Measurements from ENCODE around the gene ANKRD29. TPM values are rescaled to one million over a fixed set of nuclear protein-coding genes. Genes with fewer than 3 reads are reported as not detected.

The ANKRD29 gene
- total RNA-seq, 2 donors from 2014 or later = 5.6 to 8.5 TPM

DNA sequence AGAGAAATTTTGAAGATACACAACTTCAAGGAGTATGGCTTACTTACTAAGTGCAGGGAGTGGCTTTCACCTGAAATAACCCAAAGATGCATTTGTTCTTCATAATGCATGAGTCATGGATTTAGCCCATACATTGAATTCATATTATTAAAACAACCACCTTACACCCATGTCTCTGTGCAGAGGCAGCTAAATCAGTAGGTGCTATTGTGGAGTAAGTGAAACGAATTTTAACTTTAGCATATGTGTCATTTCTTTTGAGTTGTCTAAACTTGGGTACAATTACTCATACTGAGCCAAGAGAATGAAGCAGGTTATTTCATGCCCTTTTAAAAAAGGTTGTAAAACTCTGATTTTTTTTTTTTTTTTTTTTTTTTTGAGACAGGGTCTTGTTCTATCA, 11.0 kb upstream of the ANKRD29 start:
- no peak for DNase-seq (ENCODE audit: low spot score)
- Histone ChIP-seq H3K27me3 (replicated peaks; ENCODE audit: insufficient read depth) (no peaks in the 10 kb centered on the region), H3K27ac (no peak overlapping the region), H3K4me1 (replicated peaks) (no peaks in the 10 kb centered on the region), H3K36me3 (no peaks in the 10 kb centered on the region), H3K9me3 (no peaks in the 10 kb centered on the region), H3K4me3 (no peak overlapping the region)
- intact Hi-C loops (cut with DNase I) = no loop called here
- WGBS = 40% methylated on average over 1 of the region's 1 CpG
- TF ChIP-seq, protein P1, sequence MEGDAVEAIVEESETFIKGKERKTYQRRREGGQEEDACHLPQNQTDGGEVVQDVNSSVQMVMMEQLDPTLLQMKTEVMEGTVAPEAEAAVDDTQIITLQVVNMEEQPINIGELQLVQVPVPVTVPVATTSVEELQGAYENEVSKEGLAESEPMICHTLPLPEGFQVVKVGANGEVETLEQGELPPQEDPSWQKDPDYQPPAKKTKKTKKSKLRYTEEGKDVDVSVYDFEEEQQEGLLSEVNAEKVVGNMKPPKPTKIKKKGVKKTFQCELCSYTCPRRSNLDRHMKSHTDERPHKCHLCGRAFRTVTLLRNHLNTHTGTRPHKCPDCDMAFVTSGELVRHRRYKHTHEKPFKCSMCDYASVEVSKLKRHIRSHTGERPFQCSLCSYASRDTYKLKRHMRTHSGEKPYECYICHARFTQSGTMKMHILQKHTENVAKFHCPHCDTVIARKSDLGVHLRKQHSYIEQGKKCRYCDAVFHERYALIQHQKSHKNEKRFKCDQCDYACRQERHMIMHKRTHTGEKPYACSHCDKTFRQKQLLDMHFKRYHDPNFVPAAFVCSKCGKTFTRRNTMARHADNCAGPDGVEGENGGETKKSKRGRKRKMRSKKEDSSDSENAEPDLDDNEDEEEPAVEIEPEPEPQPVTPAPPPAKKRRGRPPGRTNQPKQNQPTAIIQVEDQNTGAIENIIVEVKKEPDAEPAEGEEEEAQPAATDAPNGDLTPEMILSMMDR (IDR thresholded peaks at IDR 0.05) = no peak
- TF ChIP-seq POLR2A (IDR thresholded peaks at IDR 0.05) (no peak), POLR2AphosphoS5 (IDR thresholded peaks at IDR 0.05) (no peak)

GRCh38 chr18:23671564-23671963, 8.9 kb upstream of the ANKRD29 start:
- TF ChIP-seq POLR2AphosphoS5 (IDR thresholded peaks at IDR 0.05) = no peak
- TF ChIP-seq POLR2A (IDR thresholded peaks at IDR 0.05) = no peak
- TF ChIP-seq, protein P1 (IDR thresholded peaks at IDR 0.05) = no peak
- intact Hi-C loops (cut with DNase I) = no loop called here
- Histone ChIP-seq H3K27ac (no peak overlapping the region), H3K27me3 (replicated peaks; ENCODE audit: insufficient read depth) (no peaks in the 10 kb centered on the region), H3K9me3 (no peaks in the 10 kb centered on the region), H3K4me1 (replicated peaks) (no peaks in the 10 kb centered on the region), H3K36me3 (no peaks in the 10 kb centered on the region), H3K4me3 (no peak overlapping the region)
- WGBS = 88% methylated on average over 1 of the region's 1 CpG
- no peak for DNase-seq (ENCODE audit: low spot score)

- 70% methylated on average over 4 of the region's 4 CpGs for WGBS
- H3K36me3 ChIP-seq = no peaks in the 10 kb centered on the region
- no peaks in the 10 kb centered on the region for H3K9me3 ChIP-seq
- DNase-seq (ENCODE audit: low spot score) = no peak
- H3K27ac ChIP-seq = no peak overlapping the region
- H3K4me1 ChIP-seq (replicated peaks) = no peaks in the 10 kb centered on the region
- intact Hi-C loops (cut with DNase I) = no loop called here
- no peak for TF ChIP-seq POLR2AphosphoS5 (IDR thresholded peaks at IDR 0.05)
- TF ChIP-seq, protein P1 (IDR thresholded peaks at IDR 0.05) = no peak
- no peak for TF ChIP-seq POLR2A (IDR thresholded peaks at IDR 0.05)
- H3K27me3 ChIP-seq (replicated peaks; ENCODE audit: insufficient read depth) = no peaks in the 10 kb centered on the region
- H3K4me3 ChIP-seq = no peak overlapping the region
Observed at GRCh38 chr18:23669804-23670405, 7.2 kb upstream of the ANKRD29 start.

- H3K27me3 ChIP-seq (replicated peaks; ENCODE audit: insufficient read depth) = no peaks in the 10 kb centered on the region
- H3K4me1 ChIP-seq (replicated peaks) = no peaks in the 10 kb centered on the region
- intact Hi-C loops (cut with DNase I) = no loop called here
- H3K27ac ChIP-seq = no peak overlapping the region
- H3K4me3 ChIP-seq = no peak overlapping the region
- H3K36me3 ChIP-seq = no peaks in the 10 kb centered on the region
- H3K9me3 ChIP-seq = no peaks in the 10 kb centered on the region
- WGBS = 89% methylated on average over 8 of the region's 8 CpGs
- no peak for TF ChIP-seq POLR2A (IDR thresholded peaks at IDR 0.05)
- TF ChIP-seq, protein P1 (IDR thresholded peaks at IDR 0.05) = no peak
- TF ChIP-seq POLR2AphosphoS5 (IDR thresholded peaks at IDR 0.05) = no peak
- no peak for DNase-seq (ENCODE audit: low spot score)
Observed at GRCh38 chr18:23669202-23669766, 6.6 kb upstream of the ANKRD29 start.

DNA sequence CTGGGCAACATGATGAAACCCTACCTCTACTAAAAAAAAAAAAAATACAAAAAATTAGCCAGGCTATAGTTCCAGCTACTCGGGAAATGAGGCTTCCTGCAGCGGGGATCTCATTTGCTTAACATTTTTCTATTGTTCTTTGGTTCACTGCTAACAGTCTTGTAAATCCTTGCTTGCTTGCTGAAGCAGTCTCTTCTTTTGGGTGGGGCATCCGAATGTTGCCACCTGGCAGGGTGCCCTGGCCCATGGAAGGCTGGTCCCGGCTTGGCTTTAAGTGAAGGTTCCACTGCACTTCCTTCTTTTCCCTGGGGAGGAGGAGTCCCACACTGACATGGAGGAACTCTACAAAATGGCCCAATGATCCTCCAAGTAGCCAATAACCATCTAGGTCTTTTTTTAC, 6.0 kb upstream of the ANKRD29 start:
- intact Hi-C loops (cut with DNase I) = no loop called here
- DNase-seq (ENCODE audit: low spot score) = peak; percentile 31
- TF ChIP-seq POLR2AphosphoS5 (IDR thresholded peaks at IDR 0.05) = peak; percentile 39
- TF ChIP-seq, protein P1 (IDR thresholded peaks at IDR 0.05) = no peak
- Histone ChIP-seq H3K27me3 (replicated peaks; ENCODE audit: insufficient read depth) (no peaks in the 10 kb centered on the region), H3K9me3 (no peaks in the 10 kb centered on the region), H3K36me3 (no peaks in the 10 kb centered on the region), H3K27ac (no peak overlapping the region), H3K4me1 (replicated peaks) (no peaks in the 10 kb centered on the region), H3K4me3 (no peak overlapping the region)
- WGBS = 24% methylated on average over 4 of the region's 4 CpGs

All from prostate gland (tissue), 2 donors.